ENCODE results near the gene BBS5.
"Not testable (repeated sequence)": the region's sequence is repeated elsewhere in the genome, so short reads cannot be mapped to it uniquely, and the experiment has no call there.

Gene BBS5

DNA sequence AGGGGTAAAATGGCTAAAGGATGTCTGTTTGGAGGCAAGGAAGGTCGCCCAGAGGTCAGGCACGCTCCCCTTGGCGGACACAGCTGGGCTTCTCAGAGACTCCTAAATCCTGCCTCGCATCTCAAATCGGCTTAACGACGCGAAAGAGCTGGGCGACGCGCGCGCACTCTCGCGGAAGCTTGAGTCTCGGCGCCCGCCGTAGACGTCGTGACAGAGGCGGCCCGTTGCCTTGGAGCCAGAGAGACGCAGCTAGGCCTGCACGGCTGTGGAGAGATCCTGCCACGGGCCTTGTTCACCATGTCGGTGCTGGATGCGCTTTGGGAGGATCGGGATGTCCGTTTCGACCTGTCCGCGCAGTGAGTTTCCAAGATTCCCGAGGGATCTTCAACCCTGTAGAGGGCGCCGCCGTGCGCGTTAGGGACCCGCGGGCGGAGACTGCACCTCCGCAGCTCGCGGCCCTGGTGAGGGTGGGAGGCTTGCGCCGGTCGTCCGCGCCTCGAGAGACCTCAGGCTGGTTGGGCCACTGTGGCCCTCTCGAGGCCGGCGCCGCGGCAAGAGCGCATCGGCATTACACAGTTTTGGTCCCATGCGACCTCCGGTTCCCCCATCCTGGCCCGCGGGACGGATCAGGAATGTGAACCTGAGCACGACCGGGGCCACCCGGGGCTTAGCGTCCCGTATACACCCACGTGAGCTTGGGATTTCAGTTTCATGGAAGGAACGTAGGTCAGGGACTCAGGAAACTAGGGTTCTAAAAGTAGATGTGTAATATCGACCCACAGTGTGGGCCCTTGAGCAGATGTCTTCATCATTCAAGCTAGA, at the start of gene BBS5:
Gene BBS5, plus strand, starts transcription at position 238 of the 822 bp plus-strand sequence. Its CDS starts 60 bp downstream, at position 298.
- peak; percentile 25 for DNase-seq (ENCODE audit: low spot score)

DNA sequence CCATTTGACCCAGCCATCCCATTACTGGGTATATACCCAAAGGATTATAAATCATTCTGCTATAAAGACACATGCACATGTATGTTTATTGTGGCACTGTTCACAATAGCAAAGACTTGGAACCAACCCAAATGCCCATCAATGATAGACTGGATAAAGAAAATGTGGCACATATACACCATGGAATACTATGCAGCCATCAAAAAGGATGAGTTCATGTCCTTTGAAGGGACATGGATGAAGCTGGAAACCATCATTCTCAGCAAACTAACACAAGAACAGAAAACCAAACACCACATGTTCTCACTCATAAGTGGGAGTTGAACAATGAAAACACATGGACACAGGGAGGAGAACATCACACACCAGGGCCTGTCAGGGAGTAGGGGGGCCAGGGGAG, 47.5 kb upstream of the BBS5 start:
- DNase-seq (ENCODE audit: low spot score) = not testable (repeated sequence)

DNA sequence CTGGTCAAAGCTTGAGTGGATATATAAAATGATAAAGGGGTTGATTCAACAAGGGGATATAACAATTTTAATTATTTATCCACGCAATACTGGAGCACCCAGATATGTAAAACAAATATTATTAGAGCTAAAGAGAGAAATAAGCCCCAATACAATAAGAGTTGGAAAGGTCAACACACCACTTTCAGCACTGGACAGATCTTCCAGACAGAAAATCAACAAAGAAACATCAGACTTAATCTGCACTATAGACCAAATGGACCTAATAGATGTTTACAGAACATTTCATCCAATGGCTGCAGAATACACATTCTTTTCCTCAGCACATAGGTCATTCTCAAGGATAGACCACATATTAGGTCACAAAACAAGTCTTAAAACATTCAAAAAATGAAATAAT, 45.1 kb upstream of the BBS5 start:
- not testable (repeated sequence) for DNase-seq (ENCODE audit: low spot score)

DNA sequence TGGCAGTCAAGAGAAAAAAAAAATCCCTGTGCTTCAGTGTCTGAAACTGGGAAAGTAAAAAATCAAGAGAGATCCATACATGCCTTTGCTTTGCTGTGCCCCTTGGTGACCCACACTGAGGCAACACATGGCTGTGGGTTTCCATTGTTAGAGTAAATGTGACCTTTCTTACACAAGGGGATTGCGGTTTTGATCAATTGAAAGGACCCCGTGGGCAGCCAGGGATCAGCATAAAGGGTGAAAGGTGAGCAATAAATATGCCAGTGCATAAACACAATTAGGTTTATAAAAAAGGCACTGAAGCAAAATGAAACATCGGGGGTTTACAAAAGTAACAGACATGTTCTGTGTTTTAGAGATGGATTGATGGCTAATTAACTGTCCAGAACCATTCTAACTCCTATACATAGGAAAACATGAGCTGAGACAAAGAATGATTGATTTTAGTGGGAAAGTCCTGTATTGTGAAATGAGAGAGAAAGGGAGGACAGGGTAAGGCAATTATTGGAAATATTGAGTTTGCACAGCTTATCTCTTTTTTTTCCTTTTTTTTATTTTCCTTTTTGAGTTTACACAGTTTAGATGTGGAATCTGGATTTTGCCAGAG, 40.7 kb upstream of the BBS5 start:
- no peak for DNase-seq (ENCODE audit: low spot score)

DNA sequence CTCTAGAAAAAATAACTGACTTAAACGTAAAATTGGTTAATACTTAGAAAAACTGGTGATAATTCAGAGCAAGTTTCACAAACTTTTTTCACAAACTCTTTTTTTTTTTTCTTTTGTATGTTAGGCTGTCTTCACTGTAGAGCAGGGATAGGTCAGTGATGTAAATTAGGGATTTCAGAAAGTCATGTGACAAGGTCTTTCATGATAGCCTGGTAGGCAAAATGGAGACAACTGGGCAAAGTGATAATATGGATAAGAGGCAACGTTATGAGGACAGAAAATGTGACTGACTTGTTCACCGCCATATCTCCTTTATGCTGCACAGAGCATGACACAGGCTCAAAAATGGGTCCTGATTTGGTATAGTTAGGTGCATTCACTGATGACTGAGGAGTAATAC, 39.4 kb upstream of the BBS5 start:
- DNase-seq (ENCODE audit: low spot score) = no peak

DNA sequence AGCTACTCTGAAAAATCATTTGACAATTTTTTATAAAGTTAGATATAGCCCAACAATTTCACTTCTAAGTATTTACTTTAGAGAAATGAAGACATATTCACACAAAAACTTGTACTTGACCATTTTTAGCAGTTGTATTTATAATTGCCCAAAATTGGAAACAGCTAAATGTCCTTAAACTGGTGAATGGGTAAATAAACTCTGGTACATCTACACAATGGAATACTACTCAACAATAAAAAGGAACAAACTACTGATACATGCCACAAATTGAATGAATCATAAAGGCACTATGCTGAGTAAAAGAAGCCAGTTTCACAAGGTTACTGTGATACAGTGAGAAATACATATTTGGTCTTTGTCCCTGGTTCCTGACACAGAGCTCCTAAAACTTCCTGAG, 32.8 kb upstream of the BBS5 start:
- DNase-seq (ENCODE audit: low spot score) = no peak

DNA sequence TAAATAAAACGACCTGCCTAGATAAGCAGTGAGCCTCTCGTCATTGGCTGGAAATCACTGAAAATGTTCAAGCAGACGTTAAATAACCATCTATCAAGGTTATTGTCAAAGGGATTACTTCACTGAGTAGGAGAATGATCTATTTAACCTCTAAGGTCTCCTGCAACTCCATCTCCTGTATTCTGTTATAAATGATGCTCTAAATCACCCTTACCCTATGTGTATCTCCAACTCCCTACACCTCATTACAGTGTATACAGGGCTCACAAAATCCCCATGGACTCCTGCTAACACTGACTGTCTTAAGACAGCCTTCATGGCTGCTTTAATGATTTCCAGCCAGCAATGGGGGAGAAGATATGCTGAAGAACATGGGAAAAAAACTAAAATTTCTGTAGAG, 31.0 kb upstream of the BBS5 start:
- no peak for DNase-seq (ENCODE audit: low spot score)

DNA sequence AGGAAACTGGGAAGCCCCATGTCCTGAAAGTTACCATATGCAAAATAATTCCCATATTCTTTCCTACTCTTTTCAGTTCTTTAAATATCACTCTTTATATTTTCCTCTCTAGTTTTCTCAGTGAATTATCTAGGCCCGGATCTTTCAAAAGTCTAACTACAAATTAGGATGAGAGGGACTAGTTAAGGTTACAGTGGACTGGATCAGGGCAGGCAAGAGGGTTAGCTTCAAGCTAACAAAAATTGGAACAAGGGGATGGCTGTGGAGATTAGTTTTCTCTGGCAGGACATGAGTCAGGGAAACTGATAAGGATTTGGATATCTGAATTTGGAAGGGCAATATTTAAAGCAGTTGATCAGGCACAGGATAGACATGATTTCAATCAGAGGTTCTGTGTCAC, 30.4 kb upstream of the BBS5 start:
- no peak for DNase-seq (ENCODE audit: low spot score)

DNA sequence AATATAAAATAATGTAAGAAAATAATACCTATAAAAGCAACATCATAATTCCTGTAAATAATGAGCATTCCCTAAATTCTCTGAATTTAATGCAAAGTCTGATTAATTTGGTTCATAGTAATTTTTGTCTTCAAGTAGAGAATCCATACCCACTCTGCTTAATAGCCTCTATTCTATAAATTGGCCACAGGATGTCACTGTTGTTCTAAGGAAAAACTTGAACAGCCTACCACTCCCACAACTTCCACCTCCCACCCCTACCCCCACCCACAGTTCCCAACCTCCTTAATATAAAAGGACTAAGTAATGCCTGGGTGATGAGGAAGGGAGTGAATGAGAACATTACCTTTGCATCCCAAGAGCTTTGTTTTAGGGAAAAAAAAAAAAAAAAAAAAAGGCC, 27.2 kb upstream of the BBS5 start:
- no peak for DNase-seq (ENCODE audit: low spot score)

DNA sequence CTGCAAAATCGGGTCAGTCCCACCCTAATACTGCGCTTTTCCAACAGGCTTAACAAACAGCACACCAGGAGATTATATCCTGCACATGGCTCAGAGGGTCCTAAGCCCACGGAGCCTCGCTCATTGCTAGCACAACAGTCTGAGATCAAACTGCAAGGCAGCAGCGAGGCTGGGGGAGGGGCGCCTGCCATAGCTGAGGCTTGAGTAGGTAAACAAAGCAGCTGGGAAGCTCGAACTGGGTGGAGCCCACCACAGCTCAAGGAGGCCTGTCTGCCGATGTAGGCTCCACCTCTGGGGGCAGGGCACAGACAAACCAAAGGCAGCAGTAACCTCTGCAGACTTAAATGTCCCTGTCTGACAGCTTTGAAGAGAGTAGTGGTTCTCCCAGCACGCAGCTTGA, 26.2 kb upstream of the BBS5 start:
- not testable (repeated sequence) for DNase-seq (ENCODE audit: low spot score)

DNA sequence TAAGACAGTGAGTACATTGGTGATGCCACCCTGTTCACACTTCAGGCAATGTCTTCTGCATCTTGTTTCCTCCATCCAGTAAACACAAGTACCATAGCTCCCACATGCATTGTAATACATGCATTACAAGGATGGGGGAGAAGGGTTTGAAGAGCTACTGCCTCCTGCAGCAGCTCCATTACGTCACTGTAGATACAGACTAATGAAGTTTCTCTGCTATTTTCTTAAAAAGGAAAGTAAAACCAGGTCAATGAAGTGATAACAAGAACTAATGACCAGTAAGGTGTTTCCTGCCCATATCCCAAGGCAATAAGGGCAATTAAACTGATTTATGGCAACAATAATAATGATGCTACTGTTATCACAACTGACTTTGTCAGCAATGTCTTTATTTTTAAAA, 18.2 kb upstream of the BBS5 start:
- no peak for DNase-seq (ENCODE audit: low spot score)

DNA sequence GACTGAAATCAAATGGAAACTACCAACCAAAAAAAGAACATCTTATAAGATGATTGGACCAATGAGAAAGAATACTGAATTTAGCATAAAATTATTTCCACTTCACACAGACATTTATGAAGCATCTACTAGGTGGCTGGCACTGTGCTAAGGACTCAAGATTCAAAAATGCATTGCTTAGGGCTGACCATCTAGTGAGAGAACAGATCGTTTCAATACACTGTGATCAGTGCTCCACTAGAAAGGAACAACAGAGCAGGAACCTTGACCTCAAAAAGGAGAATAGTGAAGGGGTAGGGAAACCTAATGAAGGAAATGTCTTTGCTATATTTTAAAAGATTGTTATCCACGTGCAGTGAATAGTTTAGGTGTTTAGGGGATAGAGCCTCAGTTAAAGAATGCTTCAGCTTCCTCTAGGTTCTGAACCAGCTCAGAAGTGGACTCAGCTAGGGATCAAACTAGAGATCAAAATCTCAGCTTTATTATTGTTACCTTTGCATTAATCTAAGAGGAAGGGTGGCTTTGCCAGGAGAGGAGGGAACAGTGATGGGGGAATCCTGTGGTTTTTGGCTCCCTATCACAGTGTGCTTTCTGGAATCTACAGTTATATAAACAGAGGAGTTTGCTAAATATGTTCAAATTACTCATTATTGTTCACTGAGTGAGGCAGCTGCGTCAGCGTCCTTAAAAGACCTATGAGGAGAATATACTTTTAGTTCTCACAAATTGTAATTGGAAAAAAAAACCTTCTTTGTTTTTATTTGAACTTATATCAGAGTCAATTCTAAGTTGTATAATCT, 16.2 kb upstream of the BBS5 start:
- DNase-seq (ENCODE audit: low spot score) = no peak

DNA sequence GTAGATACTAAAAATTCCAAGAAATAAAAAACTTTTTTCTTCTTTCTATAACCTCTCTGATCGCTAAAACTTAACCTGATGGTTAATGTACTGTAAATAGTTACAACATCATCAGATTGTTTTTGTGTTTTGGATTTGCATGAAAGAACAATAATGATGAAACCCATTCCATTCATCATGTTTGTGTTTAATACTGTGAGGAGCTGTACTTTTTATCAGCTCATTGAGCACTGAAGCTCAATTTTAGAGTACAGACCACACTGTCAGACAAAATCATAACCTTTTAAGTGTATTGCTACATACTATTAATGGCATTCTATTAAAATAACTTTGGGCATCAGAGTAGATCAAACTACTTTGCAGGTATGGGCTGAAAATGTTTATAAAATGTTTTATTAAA, 14.8 kb upstream of the BBS5 start:
- DNase-seq (ENCODE audit: low spot score) = no peak

DNA sequence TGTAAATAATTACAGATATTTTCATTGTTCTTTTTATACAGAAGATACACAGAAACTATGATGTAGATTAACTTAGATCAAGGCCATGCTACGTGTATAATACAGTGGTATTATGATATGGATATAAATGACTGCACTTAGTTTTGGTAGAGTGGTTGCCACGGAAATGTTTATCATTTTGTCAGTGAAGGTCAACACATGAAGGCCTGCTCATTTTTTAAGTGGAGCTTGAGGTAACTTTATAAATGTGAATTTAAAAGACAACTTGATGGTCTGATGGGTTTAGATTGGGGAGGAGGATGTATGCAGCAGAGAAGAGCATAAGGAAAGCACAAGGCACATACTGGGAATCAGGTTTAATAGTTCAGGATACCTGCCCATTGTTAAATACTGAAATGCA, 14.4 kb upstream of the BBS5 start:
- DNase-seq (ENCODE audit: low spot score) = no peak

DNA sequence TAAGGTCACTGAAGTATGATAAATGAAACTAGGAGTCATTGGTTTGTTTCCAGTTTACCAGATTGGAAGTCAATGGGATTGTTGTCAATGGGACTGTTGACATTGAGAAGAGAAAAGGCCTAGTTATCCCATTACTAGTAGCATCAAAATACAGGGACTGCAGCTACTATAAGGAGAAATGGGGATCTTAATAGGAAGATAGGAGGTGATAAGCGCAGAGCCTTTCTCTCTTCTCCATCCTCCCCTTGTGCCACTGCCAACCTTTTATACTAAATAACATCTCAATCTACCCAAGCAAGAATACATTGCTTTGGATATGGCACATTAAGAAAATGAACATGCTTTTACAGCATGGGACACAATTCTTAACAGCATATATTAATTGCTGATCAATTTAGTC, 10.5 kb upstream of the BBS5 start:
- DNase-seq (ENCODE audit: low spot score) = no peak

DNA sequence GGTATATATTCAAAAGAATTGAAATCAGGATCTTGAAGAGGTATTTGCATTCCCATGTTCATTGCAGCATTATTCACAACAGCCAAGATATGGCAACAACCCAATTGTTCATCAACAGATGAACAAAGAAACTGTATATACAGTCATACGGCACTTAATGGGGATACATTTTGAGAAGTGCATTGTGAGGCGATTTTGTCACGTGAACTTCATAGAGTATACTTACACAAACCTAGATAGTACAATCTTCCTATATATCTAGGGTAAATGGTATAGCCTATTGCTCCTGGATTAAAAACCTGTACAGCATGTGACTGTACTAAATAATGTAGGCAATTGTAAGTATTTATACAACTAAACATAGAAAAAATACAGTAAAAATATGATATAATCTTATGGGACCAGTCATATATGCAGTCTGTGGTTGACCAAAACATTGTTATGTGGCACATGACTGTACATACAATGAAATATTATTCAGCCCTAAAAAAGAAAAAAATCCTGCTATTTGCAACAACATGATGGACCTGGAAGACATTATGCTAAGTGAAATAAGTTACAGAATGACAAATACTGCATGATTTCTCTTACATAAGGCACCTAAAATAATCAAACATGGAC, 9.2 kb upstream of the BBS5 start:
- no peak for DNase-seq (ENCODE audit: low spot score)

DNA sequence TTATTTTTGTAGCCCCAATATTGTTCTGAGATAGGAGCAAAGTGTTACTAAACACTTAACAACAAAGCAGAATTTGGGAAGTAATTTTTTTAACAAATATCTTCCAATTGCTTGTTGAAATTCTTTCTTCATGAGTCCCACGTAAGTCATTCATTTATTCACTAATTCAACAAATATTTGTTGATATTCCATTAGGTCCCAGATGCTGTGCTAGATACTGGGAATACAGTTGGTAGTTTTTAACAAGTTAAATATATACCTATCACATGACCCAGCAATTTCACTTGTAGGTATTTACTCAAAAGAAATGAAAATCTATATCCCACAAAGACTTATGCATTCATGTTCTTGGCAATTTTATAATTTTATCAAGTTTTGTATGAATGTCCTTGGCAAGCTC, 7.0 kb upstream of the BBS5 start:
- DNase-seq (ENCODE audit: low spot score) = no peak

DNA sequence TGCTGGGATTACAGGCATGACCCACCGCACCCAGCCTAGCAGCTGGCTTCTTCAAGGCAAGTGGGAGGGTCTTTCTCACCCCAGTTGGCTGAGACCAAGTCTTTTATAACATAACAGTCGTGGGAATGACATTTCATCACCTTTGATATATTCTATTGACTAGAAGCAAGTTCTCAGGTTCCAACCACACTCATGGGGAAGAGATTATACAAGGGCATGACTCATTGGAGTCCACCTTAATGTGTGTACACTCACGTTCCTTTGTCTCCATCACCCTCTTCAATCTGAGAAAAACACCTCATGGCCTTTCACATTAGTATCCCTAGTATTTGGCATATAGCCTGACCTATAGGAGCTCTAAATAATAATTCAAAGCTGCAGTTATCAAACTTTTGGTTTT, 2.8 kb upstream of the BBS5 start:
- DNase-seq (ENCODE audit: low spot score) = no peak

DNA sequence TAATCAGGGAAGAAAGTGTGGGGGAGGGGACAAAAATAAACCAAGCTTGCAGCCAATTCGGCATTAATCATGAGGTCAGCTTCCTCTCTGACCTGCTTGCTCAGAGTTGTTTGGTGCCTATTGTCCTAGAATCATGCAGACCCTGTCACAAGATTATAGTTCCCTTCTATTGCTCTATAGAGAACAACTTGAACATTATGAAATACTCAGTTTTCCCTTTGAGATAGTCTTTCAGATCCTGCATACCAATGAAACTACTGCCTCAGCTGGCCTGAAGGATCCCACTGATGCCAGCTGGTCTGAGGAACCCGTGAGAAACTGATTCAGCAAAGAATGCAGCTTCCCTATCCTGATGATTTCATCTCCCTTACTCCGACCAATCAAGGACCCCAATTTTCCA, 955 bp upstream of the BBS5 start:
- DNase-seq (ENCODE audit: low spot score) = no peak

DNA sequence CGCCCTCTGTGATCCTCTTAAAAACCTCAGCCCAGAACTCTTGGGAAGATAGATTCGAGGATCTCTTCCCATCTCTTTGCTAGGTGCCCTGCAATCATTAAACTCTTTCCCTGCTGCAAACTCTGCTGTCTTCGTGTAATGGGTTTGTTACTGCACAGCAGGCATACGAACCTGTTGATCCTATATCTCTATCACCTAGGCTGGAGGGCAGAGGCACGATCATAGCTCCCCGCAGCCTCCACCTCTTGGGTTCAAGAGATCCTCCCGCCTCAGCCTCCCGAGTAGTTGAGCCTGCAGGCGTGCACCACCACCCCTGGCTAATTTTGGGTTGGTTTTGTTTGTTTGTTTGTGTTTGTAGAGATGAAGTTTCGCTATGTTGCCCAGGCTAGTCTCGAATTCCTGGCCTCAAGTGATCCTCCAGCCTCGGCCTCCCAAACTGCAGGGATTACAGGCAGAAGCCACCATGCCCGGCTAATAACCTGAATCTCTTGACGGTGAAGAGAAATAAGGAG, 493 bp upstream of the BBS5 start:
- no peak for DNase-seq (ENCODE audit: low spot score)

DNA sequence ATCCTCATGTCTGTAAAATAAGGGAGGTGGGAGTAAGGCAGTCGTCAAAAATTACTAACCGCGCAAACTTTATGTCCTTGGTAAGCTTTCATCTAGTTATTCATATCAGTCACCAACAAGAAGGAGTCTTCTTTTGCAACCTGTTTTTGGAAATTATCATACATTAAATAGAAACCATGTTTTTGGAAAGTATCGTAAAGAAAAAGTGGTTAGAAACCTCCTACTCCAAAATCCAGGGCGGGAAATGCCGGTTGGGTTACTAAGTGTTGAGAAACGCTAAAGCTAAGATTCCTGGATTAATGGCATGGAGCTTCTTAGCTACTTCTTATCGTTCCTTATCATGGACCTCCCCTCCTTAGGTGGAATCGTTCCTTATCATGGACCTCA, 778 bp downstream of the BBS5 start:
- DNase-seq (ENCODE audit: low spot score) = no peak

DNA sequence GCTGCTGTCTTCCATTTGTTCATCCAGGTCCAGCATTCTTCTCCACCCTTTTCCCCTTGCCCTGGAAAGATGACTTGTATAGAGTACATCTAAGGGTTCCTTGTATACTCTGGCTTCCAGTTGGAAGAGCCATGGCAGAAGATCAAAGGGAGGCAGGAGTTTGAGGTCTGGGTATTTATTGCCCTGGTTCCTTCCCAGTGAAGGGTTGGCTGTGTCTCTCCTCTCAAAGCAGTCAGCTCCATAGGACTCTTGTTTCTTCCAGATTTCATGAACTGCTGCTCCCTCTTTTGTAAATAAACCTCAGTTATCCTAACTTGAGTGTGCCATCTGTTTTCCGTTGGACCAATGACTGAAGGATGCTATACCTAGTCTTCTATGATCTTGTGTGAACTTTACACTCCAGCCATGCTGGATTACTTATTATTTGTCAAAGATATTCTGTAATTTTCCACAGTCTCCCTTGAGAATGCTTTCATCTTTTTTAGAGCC, 6.4 kb downstream of the BBS5 start:
- DNase-seq (ENCODE audit: low spot score) = no peak
